ENCODE results near the gene HBE1. TPM values are rescaled to one million over a fixed set of nuclear protein-coding genes. Genes with fewer than 3 reads are reported as not detected.
"Not testable (repeated sequence)": the region's sequence is repeated elsewhere in the genome, so short reads cannot be mapped to it uniquely, and the experiment has no call there.

The HBE1 gene
- 0.19 TPM for total RNA-seq (2013)
- polyA plus RNA-seq (not detected), polyA minus RNA-seq (10.5 and 12.5 TPM in 2 replicates), total RNA-seq (0 reads per million in 11 experiments)

DNA sequence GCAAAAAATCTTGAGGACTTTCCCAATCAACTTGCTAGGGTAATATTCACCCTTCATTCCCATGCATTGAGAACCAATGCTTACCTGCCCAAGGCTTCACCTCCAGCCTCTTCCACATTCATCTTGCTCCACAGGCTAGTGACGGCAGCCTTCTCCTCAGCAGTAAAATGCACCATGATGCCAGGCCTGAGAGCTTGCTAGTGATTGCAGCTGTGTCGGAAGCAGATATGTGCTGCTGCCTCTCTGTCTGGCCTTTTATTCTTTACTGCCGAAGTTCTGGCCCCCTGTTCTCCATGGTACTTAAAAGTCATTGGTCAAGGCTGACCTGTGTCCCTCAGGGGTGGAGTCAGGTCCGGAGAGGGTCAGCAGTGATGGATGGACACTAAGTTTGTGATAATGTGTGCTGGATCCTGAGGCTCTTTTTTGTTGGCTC lies at the start of gene HBE1:
Gene HBE1, minus strand, starts transcription at position 231 of the 433 bp plus-strand sequence. Its CDS starts 55 bp downstream, at position 176.
- no peaks in the 10 kb centered on the region for H4K20me1 ChIP-seq (ENCODE audit: insufficient read depth, low read length)
- no peaks in the 10 kb centered on the region for H3K79me2 ChIP-seq (ENCODE audit: insufficient read depth, low read length)
- H3K27me3 ChIP-seq (ENCODE audit: control insufficient read depth in 2 of 2, insufficient read depth in 2 of 2, low read length in 2 of 2), result no peaks in the 10 kb centered on the region
- TF ChIP-seq, protein P1, sequence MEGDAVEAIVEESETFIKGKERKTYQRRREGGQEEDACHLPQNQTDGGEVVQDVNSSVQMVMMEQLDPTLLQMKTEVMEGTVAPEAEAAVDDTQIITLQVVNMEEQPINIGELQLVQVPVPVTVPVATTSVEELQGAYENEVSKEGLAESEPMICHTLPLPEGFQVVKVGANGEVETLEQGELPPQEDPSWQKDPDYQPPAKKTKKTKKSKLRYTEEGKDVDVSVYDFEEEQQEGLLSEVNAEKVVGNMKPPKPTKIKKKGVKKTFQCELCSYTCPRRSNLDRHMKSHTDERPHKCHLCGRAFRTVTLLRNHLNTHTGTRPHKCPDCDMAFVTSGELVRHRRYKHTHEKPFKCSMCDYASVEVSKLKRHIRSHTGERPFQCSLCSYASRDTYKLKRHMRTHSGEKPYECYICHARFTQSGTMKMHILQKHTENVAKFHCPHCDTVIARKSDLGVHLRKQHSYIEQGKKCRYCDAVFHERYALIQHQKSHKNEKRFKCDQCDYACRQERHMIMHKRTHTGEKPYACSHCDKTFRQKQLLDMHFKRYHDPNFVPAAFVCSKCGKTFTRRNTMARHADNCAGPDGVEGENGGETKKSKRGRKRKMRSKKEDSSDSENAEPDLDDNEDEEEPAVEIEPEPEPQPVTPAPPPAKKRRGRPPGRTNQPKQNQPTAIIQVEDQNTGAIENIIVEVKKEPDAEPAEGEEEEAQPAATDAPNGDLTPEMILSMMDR (IDR thresholded peaks at IDR 0.05), result no peak
- H3K36me3 Mint-ChIP-seq, result no peaks in the 10 kb centered on the region
- no peak within 1 kb of the TSS for H2AFZ ChIP-seq (ENCODE audit: insufficient read depth, low read depth, low read length, poor library complexity, severe bottlenecking)
- no peaks in the 10 kb centered on the region for H3K4me1 ChIP-seq (ENCODE audit: control insufficient read depth in 1 of 2, insufficient read depth in 2 of 2, low read length in 2 of 2)
- no peak for DNase-seq
- no peak within 1 kb of the TSS for H3K4me3 Mint-ChIP-seq
- no peaks in the 10 kb centered on the region for H3K9me3 ChIP-seq (replicated peaks in 1 of 2; ENCODE audit: control insufficient read depth in 1 of 2, insufficient read depth in 1 of 2, low read length in 2 of 2)
- no peak within 1 kb of the TSS for H3K27ac ChIP-seq (ENCODE audit: low read depth in 1 of 2, low read length in 2 of 2)
- intact Hi-C loops (cut with micrococcal nuclease), result no loop called here
- H3K4me2 ChIP-seq (replicated peaks; ENCODE audit: extremely low read depth, low read length, poor library complexity, severe bottlenecking), result no peak within 1 kb of the TSS
- no peak within 1 kb of the TSS for H3K4me3 ChIP-seq (replicated peaks in 1 of 3; ENCODE audit: low read depth in 2 of 3, low read length in 3 of 3)
- H3K9me3 Mint-ChIP-seq, result peaks cover 0 to 2% (median 0%) of the 10 kb centered on the region in 7 donors
- H3K9ac ChIP-seq (ENCODE audit: insufficient read depth, low read length, poor library complexity, severe bottlenecking), result no peak within 1 kb of the TSS
- H3K27ac Mint-ChIP-seq, result no peak within 1 kb of the TSS
- H3K27me3 Mint-ChIP-seq (ENCODE audit: low read depth in 3 of 3), result no peaks in the 10 kb centered on the region
- H3K36me3 ChIP-seq (replicated peaks in 1 of 2; ENCODE audit: control insufficient read depth in 1 of 2, insufficient read depth in 2 of 2, low read length in 2 of 2), result no peaks in the 10 kb centered on the region
- WGBS (ENCODE audit: insufficient coverage), result 93% methylated on average over 3 of the region's 4 CpGs
- no peaks in the 10 kb centered on the region for H3K4me1 Mint-ChIP-seq

GRCh38 chr11:5317292-5317691 lies 47.5 kb upstream of the HBE1 start:
- WGBS (ENCODE audit: insufficient coverage), result 80% methylated on average over 1 of the region's 5 CpGs
- Mint-ChIP-seq H3K36me3 (no peaks in the 10 kb centered on the region), H3K27me3 (ENCODE audit: low read depth in 3 of 3) (peaks cover 0 to 1% (median 0%) of the 10 kb centered on the region in 3 donors), H3K27ac (no peak overlapping the region), H3K4me3 (no peak overlapping the region), H3K9me3 (peaks cover 0 to 3% (median 0%) of the 10 kb centered on the region in 7 donors), H3K4me1 (no peaks in the 10 kb centered on the region)
- DNase-seq, result no peak
- no peak overlapping the region for H3K4me3 ChIP-seq (replicated peaks in 1 of 3; ENCODE audit: low read depth in 2 of 3, low read length in 3 of 3)
- no peak overlapping the region for H3K27ac ChIP-seq (ENCODE audit: low read depth in 1 of 2, low read length in 2 of 2)
- H3K9ac ChIP-seq (ENCODE audit: insufficient read depth, low read length, poor library complexity, severe bottlenecking), result no peak overlapping the region
- H3K36me3 ChIP-seq (replicated peaks in 1 of 2; ENCODE audit: control insufficient read depth in 1 of 2, insufficient read depth in 2 of 2, low read length in 2 of 2), result no peaks in the 10 kb centered on the region
- H3K27me3 ChIP-seq (ENCODE audit: control insufficient read depth in 2 of 2, insufficient read depth in 2 of 2, low read length in 2 of 2), result no peaks in the 10 kb centered on the region
- no peaks in the 10 kb centered on the region for H3K9me3 ChIP-seq (replicated peaks in 1 of 2; ENCODE audit: control insufficient read depth in 1 of 2, insufficient read depth in 1 of 2, low read length in 2 of 2)
- no peak overlapping the region for H3K4me2 ChIP-seq (replicated peaks; ENCODE audit: extremely low read depth, low read length, poor library complexity, severe bottlenecking)
- intact Hi-C loops (cut with micrococcal nuclease), result no loop called here
- no peaks in the 10 kb centered on the region for H3K4me1 ChIP-seq (ENCODE audit: control insufficient read depth in 1 of 2, insufficient read depth in 2 of 2, low read length in 2 of 2)
- H2AFZ ChIP-seq (ENCODE audit: insufficient read depth, low read depth, low read length, poor library complexity, severe bottlenecking), result no peak overlapping the region
- no peaks in the 10 kb centered on the region for H3K79me2 ChIP-seq (ENCODE audit: insufficient read depth, low read length)
- TF ChIP-seq, protein P1 (IDR thresholded peaks at IDR 0.05), result no peak
- H4K20me1 ChIP-seq (ENCODE audit: insufficient read depth, low read length), result no peaks in the 10 kb centered on the region

DNA sequence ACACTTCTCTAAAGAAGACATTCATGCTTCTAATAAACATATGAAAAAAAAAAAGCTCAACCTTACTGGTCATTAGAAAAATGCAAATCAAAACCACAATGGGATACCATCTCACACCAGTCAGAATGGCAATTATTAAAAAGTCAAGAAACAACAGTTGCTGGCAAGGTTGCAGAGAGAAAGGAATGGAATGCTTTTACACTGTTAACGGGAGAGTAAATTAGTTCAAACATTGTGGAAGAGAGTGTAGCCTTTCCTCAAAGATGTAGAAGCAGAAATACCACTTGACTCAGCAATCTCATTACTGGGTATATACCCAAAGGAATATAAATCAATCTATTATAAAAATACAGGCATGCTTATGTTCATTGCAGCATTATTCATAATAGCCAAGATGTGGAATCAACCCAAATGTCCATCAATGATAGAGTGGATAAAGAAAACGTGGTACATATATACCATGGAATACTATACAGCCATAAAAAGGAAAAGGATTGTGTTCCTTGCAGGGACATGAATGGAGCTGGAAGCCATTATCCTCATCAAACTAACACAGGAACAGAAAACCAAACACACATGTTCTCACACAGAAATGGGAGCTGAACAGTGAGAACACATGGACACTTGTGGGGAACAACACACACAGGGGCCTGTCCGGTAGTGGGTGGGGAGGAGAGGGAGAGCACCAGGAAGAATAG lies 43.7 kb upstream of the HBE1 start:
- H3K4me2 ChIP-seq (replicated peaks; ENCODE audit: extremely low read depth, low read length, poor library complexity, severe bottlenecking); DNase-seq; H3K27ac ChIP-seq (ENCODE audit: low read depth in 1 of 2, low read length in 2 of 2); H3K27me3 Mint-ChIP-seq (ENCODE audit: low read depth in 3 of 3); H3K79me2 ChIP-seq (ENCODE audit: insufficient read depth, low read length); H3K36me3 ChIP-seq (replicated peaks in 1 of 2; ENCODE audit: control insufficient read depth in 1 of 2, insufficient read depth in 2 of 2, low read length in 2 of 2); intact Hi-C loops (cut with micrococcal nuclease); H3K4me1 ChIP-seq (ENCODE audit: control insufficient read depth in 1 of 2, insufficient read depth in 2 of 2, low read length in 2 of 2); H3K4me1 Mint-ChIP-seq; H3K27ac Mint-ChIP-seq; H3K4me3 Mint-ChIP-seq; H3K9me3 Mint-ChIP-seq; H3K9ac ChIP-seq (ENCODE audit: insufficient read depth, low read length, poor library complexity, severe bottlenecking); H2AFZ ChIP-seq (ENCODE audit: insufficient read depth, low read depth, low read length, poor library complexity, severe bottlenecking); H3K4me3 ChIP-seq (replicated peaks in 1 of 3; ENCODE audit: low read depth in 2 of 3, low read length in 3 of 3); H3K27me3 ChIP-seq (ENCODE audit: control insufficient read depth in 2 of 2, insufficient read depth in 2 of 2, low read length in 2 of 2); H3K9me3 ChIP-seq (replicated peaks in 1 of 2; ENCODE audit: control insufficient read depth in 1 of 2, insufficient read depth in 1 of 2, low read length in 2 of 2); H3K36me3 Mint-ChIP-seq; H4K20me1 ChIP-seq (ENCODE audit: insufficient read depth, low read length): not testable (repeated sequence)
- WGBS (ENCODE audit: insufficient coverage), result no CpG with 5 or more reads among the region's 3 CpGs
